HS-5 (cell line): ENCODE measurements around the gene KRTAP19-4.
"Not testable (repeated sequence)": the region's sequence is repeated elsewhere in the genome, so short reads cannot be mapped to it uniquely, and the experiment has no call there.

ENCODE experiments used
- DNase-seq: peaks from one replicate; pipeline ENCODE4 v3.0.0-alpha.2; 2012; ENCODE audit warnings: low read depth

Gene KRTAP19-4

GRCh38 chr21:30497065-30497464 lies at the start of gene KRTAP19-4:
Gene KRTAP19-4 (minus strand): TSS chr21:30497165. CDS start chr21:30497110, 55 bp downstream.
- DNase-seq, result no peak

- no peak for DNase-seq
These were observed 44.8 kb upstream of the KRTAP19-4 start, which contains the start of gene KRTAP19-6 for GRCh38 chr21:30541764-30542163. Gene KRTAP19-6 (minus strand): TSS chr21:30541864. CDS start chr21:30541833, 31 bp downstream.

- no peak for DNase-seq
These were observed 21.9 kb upstream of the KRTAP19-4 start for GRCh38 chr21:30518876-30519275.

- no peak for DNase-seq
These were observed 18.7 kb upstream of the KRTAP19-4 start for GRCh38 chr21:30515681-30516080.

- not testable (repeated sequence) for DNase-seq
These were observed 8.7 kb upstream of the KRTAP19-4 start for GRCh38 chr21:30505621-30506205.

- DNase-seq, result no peak
These were observed 5.1 kb upstream of the KRTAP19-4 start, which contains the start of gene KRTAP19-5 for GRCh38 chr21:30502041-30502440. Gene KRTAP19-5 (minus strand): TSS chr21:30502141. CDS start chr21:30502090, 51 bp downstream.

GRCh38 chr21:30491963-30492428 lies 5.0 kb downstream of the KRTAP19-4 start, which contains the start of gene KRTAP19-3:
Gene KRTAP19-3 (minus strand): TSS chr21:30492013. CDS start chr21:30491957, 56 bp downstream.
- no peak for DNase-seq

- DNase-seq, result no peak
These were observed 9.6 kb downstream of the KRTAP19-4 start, which contains the start of gene KRTAP19-2 for GRCh38 chr21:30487336-30487735. Gene KRTAP19-2 (minus strand): TSS chr21:30487436. CDS start chr21:30487348, 88 bp downstream.

- no peak for DNase-seq
These were observed 10.8 kb downstream of the KRTAP19-4 start for GRCh38 chr21:30486180-30486579.

- DNase-seq, result no peak
These were observed 14.8 kb downstream of the KRTAP19-4 start for GRCh38 chr21:30482130-30482529.

- no peak for DNase-seq
These were observed 16.8 kb downstream of the KRTAP19-4 start, which contains the start of gene KRTAP19-1 for GRCh38 chr21:30480145-30480544. Gene KRTAP19-1 (minus strand): TSS chr21:30480367. CDS start chr21:30480317, 50 bp downstream.

- no peak for DNase-seq
These were observed 17.7 kb downstream of the KRTAP19-4 start for GRCh38 chr21:30479259-30479658.

GRCh38 chr21:30478004-30478403 lies 19.0 kb downstream of the KRTAP19-4 start:
- DNase-seq, result no peak

- DNase-seq, result no peak
These were observed 27.9 kb downstream of the KRTAP19-4 start for GRCh38 chr21:30468900-30469714.

- DNase-seq, result no peak
These were observed 33.3 kb downstream of the KRTAP19-4 start for GRCh38 chr21:30463713-30464112.

- no peak for DNase-seq
These were observed 48.5 kb downstream of the KRTAP19-4 start for GRCh38 chr21:30448514-30448913.

GRCh38 chr21:30447056-30447455 lies 49.9 kb downstream of the KRTAP19-4 start:
- no peak for DNase-seq
